ENCODE results near the gene UNC13C.

DNA sequence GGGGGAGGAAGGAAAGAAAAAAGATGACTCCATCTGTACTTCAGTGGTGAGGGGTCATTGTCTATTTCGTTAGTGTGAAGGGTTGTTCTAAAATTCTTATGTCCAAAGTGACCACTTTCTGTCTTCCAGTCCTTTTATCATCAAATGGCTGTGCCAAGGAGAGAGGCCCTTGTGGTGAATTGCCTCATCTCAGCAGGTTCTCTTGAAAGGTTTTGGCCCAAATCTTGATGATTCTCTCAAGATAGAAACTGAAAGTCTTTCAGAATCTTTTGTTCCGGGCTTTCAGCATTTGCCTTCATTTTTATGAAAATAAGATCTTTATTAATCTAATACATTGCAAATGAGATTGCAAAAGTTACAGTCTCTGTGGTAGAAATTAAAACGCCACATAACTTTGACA is 642.7 kb downstream of the UNC13C start:
- TF ChIP-seq HDAC1 (CRISPR knock-in tag; IDR thresholded peaks at IDR 0.05) (no peak), ZNF281 (CRISPR knock-in tag; IDR thresholded peaks at IDR 0.05; ENCODE audit: borderline replicate concordance) (no peak), PPARG (CRISPR knock-in tag; conservative IDR thresholded peaks at IDR 0.05) (no peak), PHF21A (CRISPR knock-in tag; IDR thresholded peaks at IDR 0.05) (no peak), EZH2 (conservative IDR thresholded peaks at IDR 0.05; ENCODE audit: low read depth, low read length) (no peak), ZNF777 (CRISPR knock-in tag; IDR thresholded peaks at IDR 0.05) (no peak), CHD2 (IDR thresholded peaks at IDR 0.05; ENCODE audit: low read depth, low read length) (no peak), MXD4 (CRISPR knock-in tag; IDR thresholded peaks at IDR 0.05) (no peak), BCL3 (CRISPR knock-in tag; IDR thresholded peaks at IDR 0.05) (no peak), STAG1 (CRISPR knock-in tag; IDR thresholded peaks at IDR 0.05) (no peak), ZNF776 (CRISPR knock-in tag; IDR thresholded peaks at IDR 0.05) (no peak), ZHX1 (CRISPR knock-in tag; IDR thresholded peaks at IDR 0.05; ENCODE audit: low read depth) (no peak)
- TF ChIP-seq, protein P1, sequence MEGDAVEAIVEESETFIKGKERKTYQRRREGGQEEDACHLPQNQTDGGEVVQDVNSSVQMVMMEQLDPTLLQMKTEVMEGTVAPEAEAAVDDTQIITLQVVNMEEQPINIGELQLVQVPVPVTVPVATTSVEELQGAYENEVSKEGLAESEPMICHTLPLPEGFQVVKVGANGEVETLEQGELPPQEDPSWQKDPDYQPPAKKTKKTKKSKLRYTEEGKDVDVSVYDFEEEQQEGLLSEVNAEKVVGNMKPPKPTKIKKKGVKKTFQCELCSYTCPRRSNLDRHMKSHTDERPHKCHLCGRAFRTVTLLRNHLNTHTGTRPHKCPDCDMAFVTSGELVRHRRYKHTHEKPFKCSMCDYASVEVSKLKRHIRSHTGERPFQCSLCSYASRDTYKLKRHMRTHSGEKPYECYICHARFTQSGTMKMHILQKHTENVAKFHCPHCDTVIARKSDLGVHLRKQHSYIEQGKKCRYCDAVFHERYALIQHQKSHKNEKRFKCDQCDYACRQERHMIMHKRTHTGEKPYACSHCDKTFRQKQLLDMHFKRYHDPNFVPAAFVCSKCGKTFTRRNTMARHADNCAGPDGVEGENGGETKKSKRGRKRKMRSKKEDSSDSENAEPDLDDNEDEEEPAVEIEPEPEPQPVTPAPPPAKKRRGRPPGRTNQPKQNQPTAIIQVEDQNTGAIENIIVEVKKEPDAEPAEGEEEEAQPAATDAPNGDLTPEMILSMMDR (CRISPR knock-in tag; IDR thresholded peaks at IDR 0.05), result no peak
